SK-N-MC (cell line): ENCODE measurements around the gene RGL2.

ENCODE experiments used
- DNase-seq: peaks from one replicate; pipeline ENCODE4 v3.0.0-alpha.2; 2011; ENCODE audit warnings: low read depth, low spot score
- H3K27ac ChIP-seq: fragments of 200-600 bp; sonication (generic); 2 replicates; pipeline ENCODE4 v1.5.1; 2016; ENCODE audit warnings: mixed run types
- H3K36me3 ChIP-seq: fragments of 200-600 bp; sonication (generic); 2 replicates; pipeline ENCODE4 v1.6.1; 2017; ENCODE audit warnings: antibody characterized with exemption, low read length, mixed read lengths; ENCODE audit not compliant: insufficient read depth
- H3K4me3 ChIP-seq: fragments of 200-600 bp; sonication (generic); 2 replicates; pipeline ENCODE4 v1.5.1; 2016
- H3K9ac ChIP-seq: fragments of 200-600 bp; sonication (generic); 2 replicates; pipeline ENCODE4 v1.8.0; 2017; ENCODE audit warnings: mixed run types, mixed read lengths; ENCODE audit not compliant: insufficient read length
- H3K9me3 ChIP-seq: fragments of 200-600 bp; sonication (generic); 2 replicates; pipeline ENCODE4 v1.6.1; 2017; ENCODE audit warnings: low read depth, mild to moderate bottlenecking, antibody characterized with exemption, low read length, moderate library complexity, mixed read lengths
- EZH2 ChIP-seq: fragments of 200-600 bp; sonication (generic); IDR thresholded peaks from one replicate; pipeline ENCODE4 v1.6.1; 2017; ENCODE audit warnings: antibody characterized with exemption
- FOXP2 ChIP-seq: optimal IDR thresholded peaks from 2 replicates; pipeline ENCODE3; 2011; ENCODE audit warnings: mild to moderate bottlenecking, moderate library complexity; ENCODE audit not compliant: insufficient read depth; ENCODE audit errors: extremely low read length, control extremely low read depth
- POLR2AphosphoS5 ChIP-seq: IDR thresholded peaks from 2 replicates; pipeline ENCODE4 v1.6.1; 2012; ENCODE audit warnings: mild to moderate bottlenecking, low read depth, low read length, borderline replicate concordance

The RGL2 gene

GRCh38 chr6:33259032-33259431, 39.7 kb downstream of the RGL2 start:
- H3K36me3 ChIP-seq = peaks cover 19% of the 10 kb centered on the region; the same call in 1 of the 2 replicates
- H3K9me3 ChIP-seq = no peaks in the 10 kb centered on the region

DNA sequence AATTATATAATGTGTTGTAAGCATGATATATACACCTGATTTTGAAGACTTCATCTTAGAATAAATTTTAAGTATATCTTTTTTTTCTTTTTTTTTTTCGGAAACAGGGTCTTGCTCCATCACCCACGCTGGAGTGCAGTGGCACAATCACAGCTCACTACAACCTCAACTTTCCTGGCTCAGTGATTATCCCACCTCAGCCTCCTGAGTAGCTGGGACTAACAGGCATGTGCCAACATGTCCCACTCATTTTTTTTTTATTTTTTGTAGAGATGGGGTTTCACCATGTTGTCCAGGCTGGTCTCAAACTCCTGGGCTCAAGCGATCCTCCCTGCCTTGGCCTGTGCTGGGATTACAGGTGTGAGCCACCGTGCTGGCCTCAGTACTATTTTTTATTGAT, 44.2 kb downstream of the RGL2 start:
- Histone ChIP-seq H3K36me3 (peaks cover 8% of the 10 kb centered on the region; the same call in 1 of the 2 replicates), H3K9me3 (no peaks in the 10 kb centered on the region), H3K4me3 (no peak overlapping the region), H3K9ac (no peak overlapping the region), H3K27ac (no peak overlapping the region)
- TF ChIP-seq FOXP2 (no peak), POLR2AphosphoS5 (no peak), EZH2 (no peak)
- no peak for DNase-seq

More at GRCh38 chr6:33259032-33259431, 39.7 kb downstream of the RGL2 start:
- no peak overlapping the region for H3K9ac ChIP-seq
- DNase-seq = no peak
- H3K4me3 ChIP-seq = no peak overlapping the region
- no peak for TF ChIP-seq EZH2
- TF ChIP-seq FOXP2 = no peak
- TF ChIP-seq POLR2AphosphoS5 = no peak
- no peak overlapping the region for H3K27ac ChIP-seq

DNA sequence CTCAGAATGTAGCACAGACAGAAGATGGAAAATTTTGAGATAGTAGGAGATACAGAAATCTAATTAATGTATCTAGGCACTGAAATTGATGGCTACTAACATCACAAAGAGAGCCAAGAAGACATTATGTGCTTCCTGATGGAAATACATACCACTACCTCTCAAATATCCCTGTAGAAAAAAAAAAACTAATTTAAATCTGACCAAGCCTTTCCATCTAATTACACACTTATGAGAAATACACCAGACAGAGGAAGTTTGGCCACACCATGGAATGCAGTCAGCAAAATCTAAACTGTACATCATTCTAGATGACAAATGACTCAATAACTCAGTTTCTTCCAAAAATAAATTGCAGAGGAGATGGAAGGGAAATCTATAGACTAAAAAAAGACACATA, 46.0 kb downstream of the RGL2 start:
- Histone ChIP-seq H3K36me3 (peaks cover 8% of the 10 kb centered on the region; the same call in 1 of the 2 replicates), H3K4me3 (no peak overlapping the region), H3K9ac (no peak overlapping the region), H3K9me3 (no peaks in the 10 kb centered on the region), H3K27ac (no peak overlapping the region)
- DNase-seq = no peak
- TF ChIP-seq POLR2AphosphoS5 (no peak), EZH2 (no peak), FOXP2 (no peak)

GRCh38 chr6:33251395-33252012, 47.2 kb downstream of the RGL2 start:
- TF ChIP-seq FOXP2 = no peak
- no peak for TF ChIP-seq EZH2
- TF ChIP-seq POLR2AphosphoS5 = no peak
- H3K36me3 ChIP-seq = peaks cover 5% of the 10 kb centered on the region; the same call in 1 of the 2 replicates
- no peak for DNase-seq
- H3K9me3 ChIP-seq = no peaks in the 10 kb centered on the region
- H3K4me3 ChIP-seq = no peak overlapping the region
- H3K27ac ChIP-seq = no peak overlapping the region
- no peak overlapping the region for H3K9ac ChIP-seq

DNA sequence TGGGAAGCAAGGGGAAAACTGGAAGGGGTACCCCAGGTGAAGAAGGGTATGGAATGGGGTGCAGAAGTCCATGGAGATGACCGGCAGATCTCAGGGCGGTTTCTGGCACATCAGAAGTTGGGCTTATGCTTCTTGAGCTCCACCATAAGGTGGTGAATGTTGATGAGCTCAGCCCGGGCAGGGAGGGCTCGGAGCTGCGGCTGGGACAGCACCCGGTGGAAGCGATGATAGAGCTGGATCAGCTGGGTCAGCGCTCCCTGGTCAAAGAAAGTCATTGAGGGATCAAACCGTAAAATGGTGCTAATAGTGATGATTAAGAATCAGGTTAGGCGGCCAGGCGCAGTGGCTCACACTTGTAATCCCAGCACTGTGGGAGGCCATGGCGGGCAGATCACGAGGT, 48.0 kb downstream of the RGL2 start:
- H3K9ac ChIP-seq = no peak overlapping the region
- peaks cover 5% of the 10 kb centered on the region; the same call in 1 of the 2 replicates for H3K36me3 ChIP-seq
- no peak overlapping the region for H3K27ac ChIP-seq
- DNase-seq = no peak
- no peak for TF ChIP-seq EZH2
- TF ChIP-seq FOXP2 = no peak
- no peak for TF ChIP-seq POLR2AphosphoS5
- no peaks in the 10 kb centered on the region for H3K9me3 ChIP-seq
- H3K4me3 ChIP-seq = no peak overlapping the region

- no peak for TF ChIP-seq POLR2AphosphoS5
- no peak for TF ChIP-seq EZH2
- no peak for TF ChIP-seq FOXP2
- Histone ChIP-seq H3K27ac (peak overlapping the region; percentile 91), H3K9me3 (no peaks in the 10 kb centered on the region), H3K9ac (peak overlapping the region; percentile 93), H3K36me3 (peaks cover 5% of the 10 kb centered on the region; the same call in 1 of the 2 replicates), H3K4me3 (peak overlapping the region; percentile 87)
- DNase-seq = no peak
Measured at GRCh38 chr6:33249732-33250630, 48.8 kb downstream of the RGL2 start.

- Histone ChIP-seq H3K9me3 (no peaks in the 10 kb centered on the region), H3K9ac (peak overlapping the region; percentile 93), H3K36me3 (peaks cover 5% of the 10 kb centered on the region; the same call in 1 of the 2 replicates), H3K27ac (peak overlapping the region; percentile 93), H3K4me3 (peak overlapping the region; percentile 87)
- TF ChIP-seq EZH2 (no peak), POLR2AphosphoS5 (peak; percentile 89), FOXP2 (no peak)
- DNase-seq = peak; percentile 96
Measured at GRCh38 chr6:33248932-33249731, 49.6 kb downstream of the RGL2 start.

- H3K9me3 ChIP-seq = no peaks in the 10 kb centered on the region
- peaks cover 5% of the 10 kb centered on the region; the same call in 1 of the 2 replicates for H3K36me3 ChIP-seq
- peak overlapping the region; percentile 87 for H3K4me3 ChIP-seq
- DNase-seq = peak; percentile 10
- no peak for TF ChIP-seq POLR2AphosphoS5
- no peak for TF ChIP-seq FOXP2
- TF ChIP-seq EZH2 = no peak
- peak overlapping the region; percentile 83 for H3K9ac ChIP-seq
- H3K27ac ChIP-seq = peak overlapping the region; percentile 93
Measured at GRCh38 chr6:33248643-33248931, 50.2 kb downstream of the RGL2 start.
